K562 (cell line): ENCODE measurements around the gene ARPP21. TPM values are rescaled to one million over a fixed set of nuclear protein-coding genes. Genes with fewer than 3 reads are reported as not detected.

Experiments
- ATAC-seq: fragments of 200-7000 bp; cut with Tn5 transposase; 3 replicates; pipeline ENCODE4 v1.9.1; 2020; ENCODE audit warnings: moderate library complexity
- BruUV-seq: library from RNA; stranded (reverse); fragments of 400-500 nt; replicated peaks from 2 replicates; lab custom pipeline; 2021; lab: Mats Ljungman, UMichigan
- CTCF ChIA-PET: fragments of 300-600 bp; formaldehyde crosslinking; extraction: SDS; loops from one replicate; lab custom pipeline; 2021; ENCODE audit warnings: low intra/inter-chr PET ratio; lab: Yijun Ruan, JAX
- POLR2A ChIA-PET: fragments of 300-600, 350-650 bp; sonication (Branson Sonifier 250); formaldehyde crosslinking; extraction: SDS; loops from one replicate; lab custom pipeline; 2021; ENCODE audit warnings: antibody characterized with exemption, inconsistent platforms; lab: Yijun Ruan, JAX
- DNase-seq, 4 experiments: peaks; one replicate each; pipeline versions ENCODE4 v3.0.0 to v3.0.0-alpha.2; 2011 to 2018; ENCODE audit warnings: low spot score in 3 of 4, mixed read lengths in 3 of 4; ENCODE audit errors: extremely low read depth in 1 of 4
- FAIRE-seq: peaks from 2 replicates; lab custom pipeline; 2011; peaks lifted over from hg19 to GRCh38; lab: Jason Lieb, UNC
- H2AFZ ChIP-seq: 2 replicates; pipeline ENCODE4 v1.6.0; 2011; ENCODE audit warnings: low read depth, low read length, control low read depth, inconsistent platforms
- H3K27ac ChIP-seq: fragments of 200-600 bp; 3 replicates; pipeline ENCODE4 v1.8.0; 2011; ENCODE audit warnings: low read depth, mild to moderate bottlenecking, control low read depth, inconsistent platforms, low read length, moderate library complexity, mixed read lengths; ENCODE audit errors: extremely low read depth
- H3K27me3 ChIP-seq, 2 experiments: fragments of 300-600 bp in 1 of 2; 2 replicates in 1 of 2; 3 replicates in 1 of 2; pipeline versions ENCODE4 v1.6.0 to v1.8.0; 2011; ENCODE audit warnings: inconsistent platforms in 2 of 2, low read length in 2 of 2, mild to moderate bottlenecking in 1 of 2, mixed read lengths in 1 of 2, moderate library complexity in 1 of 2; ENCODE audit not compliant: control insufficient read depth in 2 of 2, insufficient read depth in 2 of 2
- H3K36me3 ChIP-seq: fragments of 300-600 bp; 3 replicates; pipeline ENCODE4 v1.8.0; 2011; ENCODE audit warnings: mild to moderate bottlenecking, low read length, inconsistent platforms; ENCODE audit not compliant: control insufficient read depth, insufficient read depth
- H3K4me1 ChIP-seq, 2 experiments: fragments of 200-600 bp in 1 of 2; replicated peaks in 1 of 2; 2 replicates in 1 of 2; 3 replicates in 1 of 2; pipeline versions ENCODE4 v1.5.1 to v1.8.0; 2011; ENCODE audit warnings: inconsistent platforms in 2 of 2, low read length in 2 of 2, mild to moderate bottlenecking in 1 of 2, mixed read lengths in 1 of 2, moderate library complexity in 1 of 2; ENCODE audit not compliant: control insufficient read depth in 2 of 2, insufficient read depth in 2 of 2
- H3K4me2 ChIP-seq: 2 replicates; pipeline ENCODE4 v1.6.1; 2011; ENCODE audit warnings: low read length, control low read depth, inconsistent platforms, mixed read lengths; ENCODE audit not compliant: insufficient read depth
- H3K4me3 ChIP-seq: fragments of 200-600 bp; sonication (generic), shearing (Covaris generic); 2 replicates; pipeline ENCODE4 v1.5.1; 2016; ENCODE audit warnings: control low read depth, inconsistent platforms
- H3K79me2 ChIP-seq: fragments of 200-600 bp; 3 replicates; pipeline ENCODE4 v1.8.0; 2011; ENCODE audit warnings: low read length, inconsistent platforms; ENCODE audit not compliant: control insufficient read depth, insufficient read depth
- H3K9ac ChIP-seq, 2 experiments: 2 replicates each; pipeline versions ENCODE4 v1.6.0 to v1.6.1; 2011; ENCODE audit warnings: low read depth in 2 of 2, low read length in 2 of 2, control low read depth in 1 of 2, inconsistent platforms in 1 of 2, mild to moderate bottlenecking in 1 of 2, mixed read lengths in 1 of 2; ENCODE audit not compliant: insufficient read depth in 1 of 2
- H3K9me1 ChIP-seq: one replicate; pipeline ENCODE4 v1.6.0; 2011; ENCODE audit warnings: inconsistent platforms, mild to moderate bottlenecking, low read length, moderate library complexity; ENCODE audit not compliant: control insufficient read depth, insufficient read depth
- H3K9me3 ChIP-seq: replicated peaks from 2 replicates; pipeline ENCODE4 v1.5.1; 2011; ENCODE audit warnings: low read depth, low read length, inconsistent platforms; ENCODE audit not compliant: control insufficient read depth, insufficient read depth
- H4K20me1 ChIP-seq: replicated peaks from 2 replicates; pipeline ENCODE4 v1.6.1; 2011; ENCODE audit warnings: low read length, inconsistent platforms, mixed read lengths; ENCODE audit not compliant: control insufficient read depth, insufficient read depth
- CCNT2 ChIP-seq: IDR thresholded peaks from 2 replicates; pipeline ENCODE4 v1.6.1; 2011; ENCODE audit warnings: borderline replicate concordance, low read depth, mild to moderate bottlenecking, moderate library complexity, mixed read lengths, low read length; ENCODE audit not compliant: insufficient read length; ENCODE audit errors: extremely low read depth
- KLF13 ChIP-seq: fragments of 450-650 bp; IDR thresholded peaks from 2 replicates; pipeline ENCODE4 v1.6.1; 2016; ENCODE audit warnings: missing genetic modification characterization, low read depth, mild to moderate bottlenecking, missing compliant biosample characterization, moderate library complexity, borderline replicate concordance
- NFYB ChIP-seq: IDR thresholded peaks from 2 replicates; pipeline ENCODE4 v1.6.1; 2011; ENCODE audit warnings: mild to moderate bottlenecking, moderate library complexity; ENCODE audit not compliant: insufficient read length; ENCODE audit errors: extremely low read depth
- TAF15 ChIP-seq: fragments of 200-400 bp; formaldehyde crosslinking; IDR thresholded peaks from 2 replicates; pipeline ENCODE4 v1.6.1; 2017; ENCODE audit warnings: mild to moderate bottlenecking, low read depth, low read length, moderate library complexity
- ZFP30 ChIP-seq: fragments of 250-450 bp; sonication (Bioruptor Pico); IDR thresholded peaks from 2 replicates; pipeline ENCODE4 v1.8.0; 2022; ENCODE audit warnings: moderate library complexity, mild to moderate bottlenecking, inconsistent platforms, borderline replicate concordance
- WGBS: fragments of 100-300 bp; shearing (Covaris generic); methylation state at CpG from one replicate; pipeline ENCODE4 v1.1.6; 2016; ENCODE audit warnings: low coverage, mixed read lengths; ENCODE audit not compliant: insufficient coverage; ENCODE audit errors: missing lambda C conversion rate; 5-methylcytosine and 5-hydroxymethylcytosine counted together
- in situ Hi-C: fragments of 300-500 bp; cut with MboI; formaldehyde crosslinking; loops from 4 replicates; pipeline ENCODE4 v1.15.0; 2018; ENCODE audit warnings: inconsistent platforms, mixed read lengths
- intact Hi-C: fragments of 100-400 bp; cut with micrococcal nuclease; formaldehyde crosslinking; loops from 2 replicates; pipeline ENCODE4 v1.14.2; 2022
- polyA plus RNA-seq, 8 experiments: library from polyadenylated mRNA; depleted of rRNA in 4 of 8; stranded (reverse) in 5 of 8; unstranded in 3 of 8; fragments of >200 nt; fragmentation: Nextera tagmentation in 2 of 8; fragmentation: Illumina TruSeq in 1 of 8; extraction: Ambion mirVana in 2 of 8; extraction: Trizol in 1 of 8; gene quantifications; 2 replicates each; pipeline versions ENCODE4 v1.2.1 to v1.2.3, GENCODE V29; 2011 to 2014; ENCODE audit warnings: inconsistent platforms in 1 of 8, missing spikeins in 1 of 8
- total RNA-seq, 7 experiments: library from RNA; depleted of rRNA in 6 of 7; stranded (reverse); fragments of >200 nt in 6 of 7; fragmentation: Illumina TruSeq in 2 of 7; extraction: Trizol in 2 of 7; gene quantifications; 2 replicates each; pipeline versions ENCODE4 v1.2.1 to v1.2.3, GENCODE V29; 2011 to 2021; ENCODE audit warnings: low replicate concordance in 1 of 7
- TF ChIP-seq, protein P1 (sequence below): fragments of 150-350 bp; IDR thresholded peaks from 2 replicates; pipeline ENCODE4 v1.6.1; 2014; ENCODE audit warnings: low read depth, mild to moderate bottlenecking, low read length, borderline replicate concordance
- TF ChIP-seq, protein P2 (sequence below): fragments of 450-650 bp; formaldehyde crosslinking; conservative IDR thresholded peaks from 2 replicates; pipeline ENCODE4 v1.4.0; 2022; ENCODE audit warnings: mild to moderate bottlenecking, missing genetic modification characterization
- TF ChIP-seq, protein P3 (sequence below), 2 experiments: fragments of 450-650 bp; conservative IDR thresholded peaks; 2 replicates each; pipeline ENCODE4 v1.6.1; 2017; ENCODE audit warnings: mild to moderate bottlenecking in 2 of 2, moderate library complexity in 2 of 2
- TF ChIP-seq, protein P4 (sequence below), 2 experiments: fragments of 250-450 bp in 1 of 2; fragments of 450-650 bp in 1 of 2; sonication (Bioruptor Pico) in 1 of 2; IDR thresholded peaks; 2 replicates each; pipeline versions ENCODE4 v1.6.1 to v1.8.0; 2016 to 2021; ENCODE audit warnings: mild to moderate bottlenecking in 2 of 2, moderate library complexity in 2 of 2, missing compliant biosample characterization in 1 of 2, missing genetic modification characterization in 1 of 2
- TF ChIP-seq, protein P5 (sequence below): fragments of 450-650 bp; formaldehyde crosslinking; IDR thresholded peaks from 2 replicates; pipeline ENCODE4 v1.4.0; 2020; ENCODE audit warnings: mild to moderate bottlenecking, moderate library complexity

The ARPP21 gene
- total and polyA plus RNA-seq, 9 of the 15 experiments (the other 6 are each of a cell fraction or from before 2014, with no cell fraction given) = not detected

DNA sequence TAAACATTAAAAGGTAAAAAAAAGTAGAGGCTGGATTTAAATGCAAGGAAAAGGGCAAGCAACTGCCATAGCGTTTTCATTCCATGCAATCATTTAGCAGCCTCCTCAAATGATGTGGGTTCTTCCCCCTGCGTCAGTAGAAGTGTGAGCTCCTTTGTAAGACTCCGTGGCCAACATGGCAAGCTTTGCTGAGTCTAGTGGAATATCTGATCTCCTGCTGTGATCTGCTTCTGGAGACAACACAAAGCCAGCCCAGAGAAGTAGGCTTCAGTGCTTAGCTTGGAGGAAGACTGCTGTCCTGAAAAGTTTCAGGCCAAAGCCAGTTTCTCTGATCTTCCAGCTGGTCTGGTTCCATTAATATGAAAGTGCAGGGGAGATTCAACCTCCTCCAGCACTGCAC is 70.4 kb downstream of the ARPP21 start (continued):
- TF ChIP-seq, protein P1, sequence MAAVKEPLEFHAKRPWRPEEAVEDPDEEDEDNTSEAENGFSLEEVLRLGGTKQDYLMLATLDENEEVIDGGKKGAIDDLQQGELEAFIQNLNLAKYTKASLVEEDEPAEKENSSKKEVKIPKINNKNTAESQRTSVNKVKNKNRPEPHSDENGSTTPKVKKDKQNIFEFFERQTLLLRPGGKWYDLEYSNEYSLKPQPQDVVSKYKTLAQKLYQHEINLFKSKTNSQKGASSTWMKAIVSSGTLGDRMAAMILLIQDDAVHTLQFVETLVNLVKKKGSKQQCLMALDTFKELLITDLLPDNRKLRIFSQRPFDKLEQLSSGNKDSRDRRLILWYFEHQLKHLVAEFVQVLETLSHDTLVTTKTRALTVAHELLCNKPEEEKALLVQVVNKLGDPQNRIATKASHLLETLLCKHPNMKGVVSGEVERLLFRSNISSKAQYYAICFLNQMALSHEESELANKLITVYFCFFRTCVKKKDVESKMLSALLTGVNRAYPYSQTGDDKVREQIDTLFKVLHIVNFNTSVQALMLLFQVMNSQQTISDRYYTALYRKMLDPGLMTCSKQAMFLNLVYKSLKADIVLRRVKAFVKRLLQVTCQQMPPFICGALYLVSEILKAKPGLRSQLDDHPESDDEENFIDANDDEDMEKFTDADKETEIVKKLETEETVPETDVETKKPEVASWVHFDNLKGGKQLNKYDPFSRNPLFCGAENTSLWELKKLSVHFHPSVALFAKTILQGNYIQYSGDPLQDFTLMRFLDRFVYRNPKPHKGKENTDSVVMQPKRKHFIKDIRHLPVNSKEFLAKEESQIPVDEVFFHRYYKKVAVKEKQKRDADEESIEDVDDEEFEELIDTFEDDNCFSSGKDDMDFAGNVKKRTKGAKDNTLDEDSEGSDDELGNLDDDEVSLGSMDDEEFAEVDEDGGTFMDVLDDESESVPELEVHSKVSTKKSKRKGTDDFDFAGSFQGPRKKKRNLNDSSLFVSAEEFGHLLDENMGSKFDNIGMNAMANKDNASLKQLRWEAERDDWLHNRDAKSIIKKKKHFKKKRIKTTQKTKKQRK = no peak
- TF ChIP-seq, protein P2, sequence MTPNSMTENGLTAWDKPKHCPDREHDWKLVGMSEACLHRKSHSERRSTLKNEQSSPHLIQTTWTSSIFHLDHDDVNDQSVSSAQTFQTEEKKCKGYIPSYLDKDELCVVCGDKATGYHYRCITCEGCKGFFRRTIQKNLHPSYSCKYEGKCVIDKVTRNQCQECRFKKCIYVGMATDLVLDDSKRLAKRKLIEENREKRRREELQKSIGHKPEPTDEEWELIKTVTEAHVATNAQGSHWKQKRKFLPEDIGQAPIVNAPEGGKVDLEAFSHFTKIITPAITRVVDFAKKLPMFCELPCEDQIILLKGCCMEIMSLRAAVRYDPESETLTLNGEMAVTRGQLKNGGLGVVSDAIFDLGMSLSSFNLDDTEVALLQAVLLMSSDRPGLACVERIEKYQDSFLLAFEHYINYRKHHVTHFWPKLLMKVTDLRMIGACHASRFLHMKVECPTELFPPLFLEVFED (CRISPR knock-in tag) = no peak
- TF ChIP-seq, all 486 proteins: peak for 0

DNA sequence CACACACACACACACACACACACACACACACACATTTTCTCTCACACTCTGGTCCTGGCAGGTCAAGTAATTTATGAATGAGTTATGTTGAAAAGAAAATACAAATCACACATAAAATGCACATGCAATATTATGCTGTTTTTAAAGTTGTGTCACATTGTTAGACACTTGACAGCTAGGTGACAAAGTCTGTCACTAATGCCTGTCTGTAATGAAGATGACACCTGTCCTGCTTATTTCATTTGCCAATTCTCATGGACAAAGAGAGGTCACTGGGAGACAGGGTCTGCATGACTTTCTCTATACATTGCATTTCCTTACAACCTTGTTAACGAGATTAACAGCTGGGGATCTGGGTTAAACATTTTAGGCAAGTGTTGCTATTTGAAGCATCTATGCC is 71.2 kb downstream of the ARPP21 start:
- Histone ChIP-seq H2AFZ (no peak overlapping the region), H3K4me1 (no peaks in the 10 kb centered on the region), H3K27me3 (no peaks in the 10 kb centered on the region), H3K9ac (no peak overlapping the region), H3K9me1 (no peaks in the 10 kb centered on the region), H3K36me3 (no peaks in the 10 kb centered on the region), H3K4me3 (no peak overlapping the region), H3K79me2 (no peaks in the 10 kb centered on the region), H3K4me2 (no peak overlapping the region), H3K9me3 (no peaks in the 10 kb centered on the region), H3K27ac (no peak overlapping the region), H4K20me1 (no peaks in the 10 kb centered on the region)
- BruUV-seq = no TSS peak
- ChIA-PET CTCF (no interaction called here), POLR2A (interaction anchor here (0.7 kb wide), 1 partner anchor 17 kb away, joined by 3 read pairs; no protein-coding TSS in a partner anchor)
- 0% methylated on average over 1 of the region's 1 CpG for WGBS
- FAIRE-seq (no peak), ATAC-seq (no peak), DNase-seq (no peak)
- intact Hi-C loops = no loop called here
- in situ Hi-C loops = no loop called here
- TF ChIP-seq KLF13 (tag) (no peak), NFYB (no peak), TAF15 (no peak), ZFP30 (CRISPR knock-in tag) (no peak), CCNT2 (no peak)
- TF ChIP-seq, protein P3, sequence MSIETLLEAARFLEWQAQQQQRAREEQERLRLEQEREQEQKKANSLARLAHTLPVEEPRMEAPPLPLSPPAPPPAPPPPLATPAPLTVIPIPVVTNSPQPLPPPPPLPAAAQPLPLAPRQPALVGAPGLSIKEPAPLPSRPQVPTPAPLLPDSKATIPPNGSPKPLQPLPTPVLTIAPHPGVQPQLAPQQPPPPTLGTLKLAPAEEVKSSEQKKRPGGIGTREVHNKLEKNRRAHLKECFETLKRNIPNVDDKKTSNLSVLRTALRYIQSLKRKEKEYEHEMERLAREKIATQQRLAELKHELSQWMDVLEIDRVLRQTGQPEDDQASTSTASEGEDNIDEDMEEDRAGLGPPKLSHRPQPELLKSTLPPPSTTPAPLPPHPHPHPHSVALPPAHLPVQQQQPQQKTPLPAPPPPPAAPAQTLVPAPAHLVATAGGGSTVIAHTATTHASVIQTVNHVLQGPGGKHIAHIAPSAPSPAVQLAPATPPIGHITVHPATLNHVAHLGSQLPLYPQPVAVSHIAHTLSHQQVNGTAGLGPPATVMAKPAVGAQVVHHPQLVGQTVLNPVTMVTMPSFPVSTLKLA (conservative IDR thresholded peaks at IDR 0.05) = no peak
- TF ChIP-seq, protein P4, sequence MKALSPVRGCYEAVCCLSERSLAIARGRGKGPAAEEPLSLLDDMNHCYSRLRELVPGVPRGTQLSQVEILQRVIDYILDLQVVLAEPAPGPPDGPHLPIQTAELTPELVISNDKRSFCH (CRISPR knock-in tag; IDR thresholded peaks at IDR 0.05) = no peak
- TF ChIP-seq, protein P4 (tag; IDR thresholded peaks at IDR 0.05) = no peak
- TF ChIP-seq, protein P5, sequence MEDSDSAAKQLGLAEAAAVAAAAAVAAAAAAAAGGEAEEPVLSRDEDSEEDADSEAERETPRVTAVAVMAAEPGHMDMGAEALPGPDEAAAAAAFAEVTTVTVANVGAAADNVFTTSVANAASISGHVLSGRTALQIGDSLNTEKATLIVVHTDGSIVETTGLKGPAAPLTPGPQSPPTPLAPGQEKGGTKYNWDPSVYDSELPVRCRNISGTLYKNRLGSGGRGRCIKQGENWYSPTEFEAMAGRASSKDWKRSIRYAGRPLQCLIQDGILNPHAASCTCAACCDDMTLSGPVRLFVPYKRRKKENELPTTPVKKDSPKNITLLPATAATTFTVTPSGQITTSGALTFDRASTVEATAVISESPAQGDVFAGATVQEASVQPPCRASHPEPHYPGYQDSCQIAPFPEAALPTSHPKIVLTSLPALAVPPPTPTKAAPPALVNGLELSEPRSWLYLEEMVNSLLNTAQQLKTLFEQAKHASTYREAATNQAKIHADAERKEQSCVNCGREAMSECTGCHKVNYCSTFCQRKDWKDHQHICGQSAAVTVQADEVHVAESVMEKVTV = no peak
